Measurements from ENCODE around the gene PIGU.

Gene PIGU

DNA sequence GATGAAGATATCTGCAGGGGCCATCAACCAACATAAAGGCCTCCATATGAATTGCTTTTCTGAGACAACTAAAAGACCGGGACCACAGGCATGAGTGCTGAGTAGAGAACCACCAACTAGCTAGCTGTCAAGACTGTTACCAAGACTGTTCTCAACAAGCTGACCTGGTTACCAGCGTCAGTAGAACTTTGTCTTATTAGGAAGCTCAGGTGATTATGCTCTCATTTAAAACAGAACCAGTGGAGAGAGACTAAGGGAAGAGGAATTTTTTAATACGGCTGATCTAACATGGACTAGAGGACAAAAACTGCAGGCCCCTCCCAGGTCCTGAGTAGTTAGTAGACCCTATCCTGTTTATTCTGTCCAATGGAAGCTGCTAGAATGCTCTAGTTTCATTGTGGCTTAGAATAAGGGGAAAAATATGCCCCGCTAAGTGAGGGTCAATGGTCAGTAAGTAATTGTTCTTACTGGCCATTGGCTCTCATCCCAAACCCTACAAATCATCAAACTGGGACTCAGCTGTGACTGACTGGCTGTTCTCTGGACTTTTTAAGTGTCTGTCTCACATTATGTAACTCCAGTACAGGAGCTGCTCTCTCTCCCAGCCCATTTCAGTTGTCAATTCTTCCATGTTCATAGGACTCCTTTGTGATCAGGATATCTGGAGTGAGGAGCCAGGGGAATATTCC, 164.5 kb downstream of the PIGU start:
- DNase-seq (ENCODE audit: low spot score): no peak

DNA sequence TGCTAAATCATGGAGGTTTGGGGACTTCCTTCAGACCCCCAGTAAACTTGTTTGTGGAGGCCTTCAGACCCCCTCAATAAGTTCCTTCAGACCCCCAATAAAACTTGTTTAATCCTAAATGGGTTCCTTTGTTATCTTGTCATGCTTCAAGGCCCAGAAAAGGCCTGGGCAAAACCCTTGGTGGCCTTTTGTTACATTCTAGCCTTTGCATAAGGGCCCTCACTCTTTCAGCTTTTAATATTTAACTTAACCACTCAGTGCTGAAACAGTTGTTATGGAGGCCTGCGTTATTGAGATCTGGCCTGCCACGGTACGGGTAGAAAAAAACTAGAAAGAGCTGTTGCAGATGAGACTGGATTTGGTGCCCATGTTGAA, 165.0 kb downstream of the PIGU start:
- no peak for DNase-seq (ENCODE audit: low spot score)

DNA sequence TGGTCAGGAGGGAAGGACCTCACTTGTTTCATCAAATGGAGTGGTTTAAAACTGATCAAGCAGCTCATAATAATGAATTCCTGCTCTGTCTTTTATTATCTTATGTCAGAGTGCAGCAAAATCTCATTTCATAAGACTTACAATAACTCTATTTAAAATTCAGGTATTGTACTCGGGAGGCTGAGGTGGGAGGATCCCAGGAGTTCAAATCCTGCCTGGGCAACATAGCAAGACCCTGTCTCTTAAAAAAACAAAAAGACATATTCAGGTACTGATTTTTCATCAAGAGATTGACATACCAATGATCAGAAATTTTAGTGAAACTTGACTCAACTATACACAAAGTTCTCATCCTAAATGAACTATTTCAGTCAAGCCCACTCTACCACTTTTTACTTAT, 166.3 kb downstream of the PIGU start:
- DNase-seq (ENCODE audit: low spot score): no peak
